AG10803 (cell line): Measurements from ENCODE around the gene RFPL3.
"Not testable (repeated sequence)": the region's sequence is repeated elsewhere in the genome, so short reads cannot be mapped to it uniquely, and the experiment has no call there.

Source experiments
- DNase-seq: peaks from one replicate; pipeline ENCODE4 v3.0.0; 2010; ENCODE audit warnings: low read depth
- H3K4me3 ChIP-seq: 2 replicates; pipeline ENCODE4 v1.5.1; 2011; ENCODE audit warnings: mild to moderate bottlenecking, low read length, control low read depth
- TF ChIP-seq, protein P1 (sequence below): conservative IDR thresholded peaks from 2 replicates; pipeline ENCODE4 v1.5.1; 2011; ENCODE audit warnings: mild to moderate bottlenecking, low read length, control low read depth, inconsistent platforms

RFPL3 gene

DNA sequence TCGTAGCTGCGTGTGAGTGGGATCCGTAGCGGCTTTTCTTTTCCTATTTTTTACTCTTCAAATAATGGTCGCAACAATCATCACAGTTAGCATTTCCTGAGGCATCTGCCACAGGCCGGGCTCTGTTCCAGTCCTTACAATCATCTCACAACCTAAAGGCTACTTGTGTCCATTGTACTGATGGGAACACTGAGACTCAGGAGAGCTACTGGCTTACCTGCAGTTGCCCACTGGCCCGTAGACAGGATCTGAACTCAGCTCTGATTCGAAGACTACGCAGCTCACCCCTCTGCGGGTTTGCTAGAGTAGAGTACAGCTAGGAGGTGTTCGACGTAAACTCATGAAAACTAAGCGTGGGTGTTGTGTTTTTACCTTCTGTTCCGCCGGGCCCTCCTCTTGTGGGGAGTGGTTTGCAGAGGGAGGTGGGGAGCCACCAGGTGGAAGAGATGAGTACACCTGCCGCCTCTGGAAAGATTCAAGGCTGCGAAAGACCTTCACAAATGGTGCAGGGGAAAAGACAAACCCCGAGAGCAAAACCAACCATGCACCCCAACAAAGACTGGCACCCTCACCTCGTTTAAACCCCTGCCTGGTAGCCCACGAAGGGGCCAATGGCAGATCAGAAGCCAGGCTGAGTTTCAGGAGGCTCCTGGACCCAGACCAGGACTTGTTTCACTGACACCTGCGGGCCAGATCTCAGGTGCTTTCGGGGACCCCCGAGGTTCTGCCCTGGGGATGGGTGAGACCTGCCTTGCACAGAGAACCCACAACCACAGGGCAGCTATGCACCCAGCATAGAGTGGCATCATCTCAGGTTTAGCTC is 18.3 kb upstream of the RFPL3 start:
- H3K4me3 ChIP-seq: no peak overlapping the region
- TF ChIP-seq, protein P1, sequence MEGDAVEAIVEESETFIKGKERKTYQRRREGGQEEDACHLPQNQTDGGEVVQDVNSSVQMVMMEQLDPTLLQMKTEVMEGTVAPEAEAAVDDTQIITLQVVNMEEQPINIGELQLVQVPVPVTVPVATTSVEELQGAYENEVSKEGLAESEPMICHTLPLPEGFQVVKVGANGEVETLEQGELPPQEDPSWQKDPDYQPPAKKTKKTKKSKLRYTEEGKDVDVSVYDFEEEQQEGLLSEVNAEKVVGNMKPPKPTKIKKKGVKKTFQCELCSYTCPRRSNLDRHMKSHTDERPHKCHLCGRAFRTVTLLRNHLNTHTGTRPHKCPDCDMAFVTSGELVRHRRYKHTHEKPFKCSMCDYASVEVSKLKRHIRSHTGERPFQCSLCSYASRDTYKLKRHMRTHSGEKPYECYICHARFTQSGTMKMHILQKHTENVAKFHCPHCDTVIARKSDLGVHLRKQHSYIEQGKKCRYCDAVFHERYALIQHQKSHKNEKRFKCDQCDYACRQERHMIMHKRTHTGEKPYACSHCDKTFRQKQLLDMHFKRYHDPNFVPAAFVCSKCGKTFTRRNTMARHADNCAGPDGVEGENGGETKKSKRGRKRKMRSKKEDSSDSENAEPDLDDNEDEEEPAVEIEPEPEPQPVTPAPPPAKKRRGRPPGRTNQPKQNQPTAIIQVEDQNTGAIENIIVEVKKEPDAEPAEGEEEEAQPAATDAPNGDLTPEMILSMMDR: no peak
- DNase-seq: no peak

DNA sequence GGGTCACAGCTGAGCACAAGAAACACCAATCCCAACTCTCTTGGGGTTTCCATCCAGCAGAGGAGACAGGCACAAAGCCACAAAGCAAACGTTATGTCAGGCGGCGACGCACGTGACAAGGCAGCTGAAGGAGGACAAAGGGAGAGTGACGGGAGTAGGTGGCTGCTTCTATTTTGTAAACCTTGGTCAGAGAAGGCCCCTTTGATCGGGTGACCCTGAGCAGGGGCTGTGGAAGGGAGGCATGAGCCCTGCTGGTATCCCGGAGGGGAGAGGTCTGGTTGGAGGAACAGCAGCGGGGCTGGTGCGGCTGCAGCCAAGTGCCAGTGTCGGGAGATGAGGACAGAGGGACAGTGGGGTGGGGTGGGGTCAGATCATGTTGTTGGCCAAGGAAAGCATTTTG is 17.3 kb upstream of the RFPL3 start:
- no peak for DNase-seq
- TF ChIP-seq, protein P1: no peak
- no peak overlapping the region for H3K4me3 ChIP-seq

DNA sequence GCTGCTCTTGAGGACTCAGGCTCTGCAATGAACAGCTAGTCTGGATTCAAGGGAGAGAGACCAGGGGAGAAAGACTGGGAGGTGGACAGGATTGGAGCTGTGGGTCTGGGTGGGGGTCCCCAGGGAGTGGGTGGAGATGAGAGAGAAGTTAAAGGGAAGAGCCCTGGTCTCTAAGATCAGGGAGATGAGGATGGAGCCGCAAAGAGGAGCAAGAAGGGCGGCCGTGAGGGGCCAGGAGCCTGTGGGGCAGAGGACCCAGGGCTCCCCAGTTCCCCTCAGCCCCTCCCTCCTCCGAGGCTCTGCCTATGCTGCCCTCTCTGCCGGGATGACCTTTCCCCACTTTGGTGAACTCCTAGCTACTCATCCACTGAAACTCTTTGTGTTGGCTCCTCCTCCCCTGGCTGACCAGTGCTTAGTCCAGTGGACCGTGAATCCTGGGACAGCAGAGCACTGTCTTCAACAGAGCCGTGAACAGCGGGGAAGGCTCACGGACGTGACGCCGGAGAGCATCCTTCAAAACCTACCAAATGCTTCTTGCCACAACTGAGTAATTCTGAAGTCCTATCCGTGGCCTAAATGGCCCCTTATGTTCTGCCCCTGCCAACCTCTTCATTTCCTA is 16.4 kb upstream of the RFPL3 start:
- H3K4me3 ChIP-seq: no peak overlapping the region
- TF ChIP-seq, protein P1: no peak
- DNase-seq: no peak

DNA sequence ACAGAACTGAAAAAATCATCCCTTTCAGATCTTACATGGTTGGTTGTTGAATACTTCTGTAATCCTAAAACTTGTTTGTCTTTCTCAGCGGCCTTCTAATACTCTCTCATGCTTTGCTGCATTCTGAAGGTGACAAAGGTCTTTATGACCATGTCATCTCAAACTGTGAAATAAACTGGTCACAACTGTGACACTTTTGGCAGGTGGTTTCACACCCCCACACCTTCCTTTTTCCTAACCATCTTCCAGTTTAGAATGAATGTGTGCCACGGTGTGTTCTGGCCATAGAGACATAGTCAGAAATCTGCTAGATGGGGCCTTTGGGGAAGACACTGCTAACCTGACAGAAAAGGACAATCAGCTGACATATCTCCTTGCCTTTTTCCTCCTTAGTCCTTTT is 14.7 kb upstream of the RFPL3 start:
- H3K4me3 ChIP-seq: no peak overlapping the region
- DNase-seq: no peak
- TF ChIP-seq, protein P1: no peak

- no peak overlapping the region for H3K4me3 ChIP-seq
- no peak for DNase-seq
- TF ChIP-seq, protein P1: no peak
Measured at GRCh38 chr22:32343941-32344340, 13.7 kb upstream of the RFPL3 start.

DNA sequence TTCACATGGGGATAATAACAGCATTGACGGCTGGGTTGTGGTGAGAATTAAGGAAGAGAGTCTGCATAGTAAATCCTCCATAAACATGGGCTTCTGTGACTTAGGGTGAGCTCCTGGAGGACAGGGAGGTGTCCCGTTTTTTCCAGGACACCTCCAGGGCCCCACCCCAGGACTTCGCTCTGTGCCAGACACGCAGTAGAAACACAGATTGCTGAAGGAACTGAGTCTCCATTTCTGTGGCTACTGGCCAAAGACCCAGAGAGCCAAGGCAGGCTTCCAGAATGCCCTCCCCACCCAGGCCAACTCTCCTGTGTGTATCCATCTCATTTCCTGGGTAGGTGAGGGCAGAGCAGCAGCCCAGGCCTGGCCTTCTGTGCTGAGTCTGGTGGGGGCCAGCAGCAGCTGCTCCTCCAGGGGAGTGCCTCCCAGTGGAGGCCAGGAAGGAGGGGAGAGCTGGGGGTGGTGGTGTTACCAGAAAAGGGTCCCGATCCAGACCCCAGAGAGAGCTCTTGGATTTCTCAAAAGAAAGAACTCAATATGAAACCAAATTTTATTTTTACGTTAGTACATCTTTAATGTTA is 9.5 kb upstream of the RFPL3 start:
- no peak overlapping the region for H3K4me3 ChIP-seq
- TF ChIP-seq, protein P1: no peak
- no peak for DNase-seq

DNA sequence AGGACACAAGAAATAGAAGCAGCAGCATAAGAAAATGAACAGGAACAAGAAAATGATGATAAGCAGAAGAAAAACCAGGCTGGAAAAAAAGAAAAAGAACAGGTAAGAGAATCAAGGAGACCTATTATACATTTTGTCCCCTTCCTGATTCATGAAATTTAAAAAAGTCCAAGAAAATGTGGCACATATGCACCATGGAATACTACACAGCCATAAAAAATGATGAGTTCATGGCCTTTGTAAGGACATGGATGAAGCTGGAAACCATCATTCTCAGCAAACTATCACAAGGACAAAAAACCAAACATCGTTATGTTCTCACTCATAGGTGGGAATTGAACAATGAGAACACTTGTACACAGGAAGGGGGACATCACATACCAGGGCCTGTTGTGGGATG is 5.8 kb upstream of the RFPL3 start:
- not testable (repeated sequence) for DNase-seq, H3K4me3 ChIP-seq
